Measurements from ENCODE around the gene CAMKK1.

CAMKK1 gene

DNA sequence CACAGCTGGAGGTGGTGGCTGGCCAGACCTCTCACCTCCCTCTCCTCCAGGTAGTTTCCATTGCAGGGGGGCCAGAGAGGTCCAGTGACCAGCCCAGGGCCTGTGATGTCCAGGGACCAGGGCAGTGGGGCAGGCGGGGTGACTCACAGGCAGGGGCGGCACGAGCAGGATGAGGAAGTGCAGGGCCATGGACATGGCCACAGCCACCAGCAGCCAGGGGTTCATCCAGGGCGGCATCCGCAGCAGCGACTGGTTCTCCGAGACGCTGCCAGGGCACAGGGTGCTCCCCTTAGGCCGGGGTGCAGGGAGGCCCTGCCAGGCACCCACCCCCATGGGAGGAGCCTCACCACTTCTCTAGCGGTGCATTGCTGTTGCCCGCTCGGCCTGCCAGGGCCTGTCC is 36.3 kb upstream of the CAMKK1 start:
- no peak for DNase-seq (ENCODE audit: low read depth)
- TF ChIP-seq, protein P1, sequence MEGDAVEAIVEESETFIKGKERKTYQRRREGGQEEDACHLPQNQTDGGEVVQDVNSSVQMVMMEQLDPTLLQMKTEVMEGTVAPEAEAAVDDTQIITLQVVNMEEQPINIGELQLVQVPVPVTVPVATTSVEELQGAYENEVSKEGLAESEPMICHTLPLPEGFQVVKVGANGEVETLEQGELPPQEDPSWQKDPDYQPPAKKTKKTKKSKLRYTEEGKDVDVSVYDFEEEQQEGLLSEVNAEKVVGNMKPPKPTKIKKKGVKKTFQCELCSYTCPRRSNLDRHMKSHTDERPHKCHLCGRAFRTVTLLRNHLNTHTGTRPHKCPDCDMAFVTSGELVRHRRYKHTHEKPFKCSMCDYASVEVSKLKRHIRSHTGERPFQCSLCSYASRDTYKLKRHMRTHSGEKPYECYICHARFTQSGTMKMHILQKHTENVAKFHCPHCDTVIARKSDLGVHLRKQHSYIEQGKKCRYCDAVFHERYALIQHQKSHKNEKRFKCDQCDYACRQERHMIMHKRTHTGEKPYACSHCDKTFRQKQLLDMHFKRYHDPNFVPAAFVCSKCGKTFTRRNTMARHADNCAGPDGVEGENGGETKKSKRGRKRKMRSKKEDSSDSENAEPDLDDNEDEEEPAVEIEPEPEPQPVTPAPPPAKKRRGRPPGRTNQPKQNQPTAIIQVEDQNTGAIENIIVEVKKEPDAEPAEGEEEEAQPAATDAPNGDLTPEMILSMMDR (conservative IDR thresholded peaks at IDR 0.05; ENCODE audit: low read depth, low read length): no peak
- no peak overlapping the region for H3K4me3 ChIP-seq (ENCODE audit: low read length)

DNA sequence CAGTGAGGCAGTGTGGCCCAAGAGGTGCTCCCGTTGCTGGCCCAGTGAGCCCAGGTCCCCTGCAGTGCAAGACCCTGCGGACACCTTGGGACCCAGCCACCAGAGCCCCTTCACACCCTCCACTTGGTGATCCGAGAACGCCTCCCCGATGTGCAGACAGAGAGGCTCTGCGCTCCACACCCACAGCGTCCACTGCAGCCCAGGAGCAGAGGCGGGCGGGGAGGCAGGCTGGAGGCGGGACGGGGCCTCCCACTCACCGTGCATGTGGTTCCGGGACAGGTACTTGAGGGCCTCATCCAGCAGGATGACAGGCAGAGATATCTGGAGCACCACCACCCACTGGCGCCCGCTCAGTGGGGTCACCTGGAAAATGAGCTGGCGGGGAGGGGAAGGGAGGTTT is 35.6 kb upstream of the CAMKK1 start:
- TF ChIP-seq, protein P1 (conservative IDR thresholded peaks at IDR 0.05; ENCODE audit: low read depth, low read length): no peak
- no peak overlapping the region for H3K4me3 ChIP-seq (ENCODE audit: low read length)
- no peak for DNase-seq (ENCODE audit: low read depth)

DNA sequence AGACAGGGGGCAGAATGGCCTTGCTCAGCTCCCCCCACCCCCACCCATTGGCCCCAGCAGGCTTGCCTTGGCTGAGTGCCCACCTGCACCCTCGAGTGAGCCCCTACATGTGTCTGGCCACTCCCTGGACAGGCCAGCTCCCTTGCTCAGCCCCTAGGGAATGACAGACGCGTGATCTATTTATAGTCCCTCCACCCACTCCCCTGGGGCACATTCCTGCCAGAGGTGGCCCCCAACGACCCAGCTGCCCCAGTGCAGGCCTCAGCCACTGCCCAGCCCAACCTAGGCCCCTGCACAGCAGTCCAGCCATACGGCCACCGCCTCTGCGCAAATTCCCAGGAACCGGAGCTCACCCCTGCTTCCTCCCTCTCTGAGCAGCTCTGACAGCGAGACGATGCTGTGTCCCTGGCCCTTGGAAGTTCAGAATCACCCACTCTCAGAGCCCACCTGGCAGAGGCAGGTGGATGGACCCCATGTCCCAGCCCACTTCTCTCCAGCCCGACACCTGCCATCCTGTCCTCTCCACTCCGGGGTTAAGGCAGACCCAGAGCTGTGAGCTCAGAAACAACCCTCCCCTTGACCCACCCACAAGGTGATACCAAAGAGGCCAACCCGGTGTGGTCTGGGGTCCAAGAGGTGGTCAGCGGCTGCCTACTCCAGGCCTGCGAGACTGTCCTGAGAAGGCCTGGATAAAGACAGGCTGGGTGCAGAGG is 34.9 kb upstream of the CAMKK1 start:
- no peak overlapping the region for H3K4me3 ChIP-seq (ENCODE audit: low read length)
- TF ChIP-seq, protein P1 (conservative IDR thresholded peaks at IDR 0.05; ENCODE audit: low read depth, low read length): no peak
- DNase-seq (ENCODE audit: low read depth): no peak

DNA sequence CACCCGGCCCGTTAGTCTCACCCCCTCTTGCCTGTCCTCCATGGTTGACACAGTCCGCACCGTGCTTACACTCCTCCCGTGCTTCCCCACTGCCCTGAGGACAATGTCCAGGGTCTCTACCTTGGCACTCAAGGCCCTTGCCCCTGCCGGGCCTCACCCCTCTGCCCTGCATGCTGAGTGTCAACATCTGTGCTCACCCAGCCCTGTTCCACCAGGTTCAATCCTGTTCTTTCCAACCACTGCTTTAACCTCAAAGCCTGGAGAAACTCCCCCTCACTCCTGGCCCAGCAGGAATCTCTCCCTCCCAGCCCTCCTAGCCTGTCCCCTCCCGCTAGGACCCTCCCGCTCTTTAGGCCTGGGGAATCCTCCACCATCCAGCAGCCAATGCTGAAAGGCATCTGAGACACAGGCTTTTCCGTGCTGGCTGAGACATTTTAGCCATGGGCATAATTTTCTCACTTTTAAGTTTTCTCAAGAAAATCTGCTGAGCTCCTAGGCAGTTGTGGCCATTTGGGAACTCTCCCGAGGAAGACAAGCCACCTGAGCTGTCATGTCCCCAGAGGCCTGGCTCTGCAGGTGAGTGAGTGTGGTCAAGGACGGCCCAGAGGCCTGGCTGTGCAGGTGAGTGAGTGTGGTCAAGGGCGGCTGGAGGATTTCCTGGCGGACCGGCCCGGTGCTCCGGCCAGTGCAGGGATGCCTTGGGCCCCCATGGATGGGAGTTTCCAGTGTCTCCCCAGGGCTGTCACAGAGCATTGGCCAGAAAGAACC is 34.2 kb upstream of the CAMKK1 start:
- no peak for DNase-seq (ENCODE audit: low read depth)
- no peak overlapping the region for H3K4me3 ChIP-seq (ENCODE audit: low read length)
- TF ChIP-seq, protein P1 (conservative IDR thresholded peaks at IDR 0.05; ENCODE audit: low read depth, low read length): no peak

- DNase-seq (ENCODE audit: low read depth): no peak
- H3K4me3 ChIP-seq (ENCODE audit: low read length): no peak overlapping the region
- TF ChIP-seq, protein P1 (conservative IDR thresholded peaks at IDR 0.05; ENCODE audit: low read depth, low read length): no peak
Measured at GRCh38 chr17:3925684-3926485, 33.0 kb upstream of the CAMKK1 start.

GRCh38 chr17:3924512-3925350 is 31.9 kb upstream of the CAMKK1 start:
- H3K4me3 ChIP-seq (ENCODE audit: low read length): no peak overlapping the region
- DNase-seq (ENCODE audit: low read depth): no peak
- TF ChIP-seq, protein P1 (conservative IDR thresholded peaks at IDR 0.05; ENCODE audit: low read depth, low read length): no peak

All from retinal pigment epithelial cell (primary cell).